ENCODE measurements around the gene AAMDC. TPM values are rescaled to one million over a fixed set of nuclear protein-coding genes. Genes with fewer than 3 reads are reported as not detected.
"Not testable (repeated sequence)": the region's sequence is repeated elsewhere in the genome, so short reads cannot be mapped to it uniquely, and the experiment has no call there.

Gene AAMDC
- total RNA-seq, 1 donor from 2014 or later = 28.2 TPM

DNA sequence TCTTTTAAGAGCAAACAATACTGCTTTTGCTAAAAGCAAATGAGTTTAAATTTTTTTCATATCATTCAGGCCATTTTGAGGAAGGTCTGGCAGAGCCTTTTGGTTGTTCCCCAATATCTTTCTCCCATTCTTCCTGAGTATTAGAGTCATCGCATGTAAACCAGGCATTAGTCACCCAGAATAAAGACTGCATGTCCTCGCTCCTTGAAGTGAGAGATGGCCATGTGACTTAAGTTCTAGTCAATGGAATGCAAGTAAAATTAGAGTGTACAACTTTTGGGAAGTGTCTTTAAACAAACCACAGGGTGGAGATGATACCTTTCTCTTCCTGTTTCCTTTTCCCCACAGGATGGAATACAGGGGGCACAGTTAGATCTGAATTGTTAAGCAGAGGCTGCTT, 96.8 kb downstream of the AAMDC start:
- not testable (repeated sequence) for H3K4me1 ChIP-seq (ENCODE audit: control insufficient read depth in 3 of 3, insufficient read depth in 3 of 3, low read length in 3 of 3); H3K27ac ChIP-seq (ENCODE audit: low read depth, low read length); H3K9me3 ChIP-seq (ENCODE audit: control insufficient read depth in 3 of 3, low read length in 3 of 3); H3K27me3 ChIP-seq (ENCODE audit: control insufficient read depth in 3 of 3, insufficient read depth in 3 of 3, low read length in 3 of 3); H3K9ac ChIP-seq (ENCODE audit: low read depth in 1 of 3, low read length in 3 of 3); H3K36me3 ChIP-seq (ENCODE audit: control insufficient read depth in 3 of 3, insufficient read depth in 3 of 3, low read length in 3 of 3); H3K4me3 ChIP-seq (ENCODE audit: low read length in 3 of 3)

Small RNAs within 50 kb of the gene (small RNA-seq; reads per million reads assigned to genes)
- gene AP002812.4 = not detected

Other genes starting within 250 kb of the AAMDC start
- 0.52 TPM for gene AQP11, start 231.2 kb upstream of the AAMDC start, total RNA-seq
- 188 TPM for gene CLNS1A, start 183.3 kb upstream of the AAMDC start, total RNA-seq
- gene RSF1, start 422 bp upstream of the AAMDC start, total RNA-seq = 40.2 TPM
- gene INTS4, start 173.5 kb downstream of the AAMDC start, total RNA-seq = 40.7 TPM
- gene KCTD14, start 202.1 kb downstream of the AAMDC start, total RNA-seq = 0.52 TPM
- gene THRSP, start 242.7 kb downstream of the AAMDC start, total RNA-seq = 26.1 TPM